HepG2 (cell line): ENCODE measurements around the gene AGAP3. TPM values are rescaled to one million over a fixed set of nuclear protein-coding genes. Genes with fewer than 3 reads are reported as not detected.

Source experiments
- ATAC-seq: fragments of 200-7000 bp; cut with Tn5 transposase; 3 replicates; pipeline ENCODE4 v1.9.1; 2020; ENCODE audit warnings: mild to moderate bottlenecking, moderate library complexity
- BruUV-seq: library from RNA; stranded (reverse); fragments of 400-500 nt; replicated peaks from 2 replicates; lab custom pipeline; 2021; lab: Mats Ljungman, UMichigan
- CTCF ChIA-PET: fragments of 300-600 bp; formaldehyde crosslinking; extraction: SDS; loops from one replicate; lab custom pipeline; 2021; ENCODE audit warnings: low total read pairs, inconsistent platforms, low intra/inter-chr PET ratio; lab: Yijun Ruan, JAX
- POLR2A ChIA-PET: fragments of 350-600 bp; sonication (Branson Sonifier 250); formaldehyde crosslinking; loops from one replicate; lab custom pipeline; 2020; ENCODE audit warnings: antibody characterized with exemption, inconsistent platforms; lab: Yijun Ruan, JAX
- DNase-seq: peaks from one replicate; pipeline ENCODE4 v3.0.0-alpha.2; 2015; ENCODE audit warnings: low spot score
- FAIRE-seq: peaks from 3 replicates; lab custom pipeline; 2011; peaks lifted over from hg19 to GRCh38; lab: Jason Lieb, UNC
- H2AFZ ChIP-seq: one replicate; pipeline ENCODE4 v1.6.1; 2011; ENCODE audit warnings: low read length, inconsistent platforms
- H3K27ac ChIP-seq: fragments of 300-600 bp; 3 replicates; pipeline ENCODE4 v1.8.0; 2011; ENCODE audit warnings: mixed run types, mild to moderate bottlenecking, mixed read lengths, low read length, inconsistent platforms; ENCODE audit not compliant: insufficient read depth; ENCODE audit errors: extremely low read length
- H3K27me3 ChIP-seq, 2 experiments: fragments of 200-600 bp in 1 of 2; 2 replicates in 1 of 2; 3 replicates in 1 of 2; pipeline versions ENCODE4 v1.6.0 to v1.8.0; 2011; ENCODE audit warnings: low read length in 2 of 2, mild to moderate bottlenecking in 2 of 2, moderate library complexity in 2 of 2, inconsistent platforms in 1 of 2; ENCODE audit not compliant: insufficient read depth in 2 of 2, control insufficient read depth in 1 of 2
- H3K36me3 ChIP-seq, 2 experiments: fragments of 200-600 bp in 1 of 2; replicated peaks in 1 of 2; 2 replicates in 1 of 2; 3 replicates in 1 of 2; pipeline versions ENCODE4 v1.5.1 to v1.8.0; 2011; ENCODE audit warnings: low read length in 2 of 2, inconsistent platforms in 1 of 2; ENCODE audit not compliant: insufficient read depth in 2 of 2, control insufficient read depth in 1 of 2
- H3K4me1 ChIP-seq: 2 replicates; pipeline ENCODE4 v1.5.1; 2012; ENCODE audit warnings: low read length, inconsistent platforms; ENCODE audit not compliant: insufficient read depth
- H3K4me2 ChIP-seq: 2 replicates; pipeline ENCODE4 v1.6.0; 2011; ENCODE audit warnings: low read depth, low read length, inconsistent platforms
- H3K4me3 ChIP-seq, 3 experiments: fragments of 200-600 bp in 1 of 3; sonication (generic), shearing (Covaris generic) in 1 of 3; replicated peaks in 1 of 3; 2 replicates each; pipeline ENCODE4 v1.5.1; 2011 to 2016; ENCODE audit warnings: low read length in 3 of 3, inconsistent platforms in 2 of 3, low read depth in 2 of 3, mild to moderate bottlenecking in 2 of 3, control low read depth in 1 of 3, mixed read lengths in 1 of 3; ENCODE audit not compliant: insufficient read depth in 1 of 3
- H3K79me2 ChIP-seq: one replicate; pipeline ENCODE4 v1.6.1; 2011; ENCODE audit warnings: low read length, inconsistent platforms; ENCODE audit not compliant: insufficient read depth
- H3K9ac ChIP-seq: 2 replicates; pipeline ENCODE4 v1.6.0; 2011; ENCODE audit warnings: mild to moderate bottlenecking, low read depth, low read length, inconsistent platforms; ENCODE audit not compliant: insufficient read depth
- H3K9me3 ChIP-seq: 2 replicates; pipeline ENCODE4 v1.5.1; 2012; ENCODE audit warnings: mild to moderate bottlenecking, low read length
- H4K20me1 ChIP-seq: 2 replicates; pipeline ENCODE4 v1.6.0; 2011; ENCODE audit warnings: inconsistent platforms, mild to moderate bottlenecking, low read length, moderate library complexity; ENCODE audit not compliant: insufficient read depth
- ATF6 ChIP-seq: sonication (generic); formaldehyde crosslinking; conservative IDR thresholded peaks from 2 replicates; pipeline ENCODE4 v1.4.0; 2020; ENCODE audit warnings: missing genetic modification reagents
- CENPX ChIP-seq: sonication (generic); formaldehyde crosslinking; IDR thresholded peaks from 2 replicates; pipeline ENCODE4 v1.9.0; 2021; ENCODE audit warnings: mild to moderate bottlenecking, missing genetic modification reagents, moderate library complexity
- DPF2 ChIP-seq: sonication (generic); formaldehyde crosslinking; IDR thresholded peaks from 2 replicates; pipeline ENCODE4 v1.4.0; 2020; ENCODE audit warnings: mild to moderate bottlenecking, low read depth, missing genetic modification reagents, borderline replicate concordance
- NFYB ChIP-seq: sonication (generic); formaldehyde crosslinking; IDR thresholded peaks from 2 replicates; pipeline ENCODE4 v1.4.0; 2020; ENCODE audit warnings: missing genetic modification reagents
- SCMH1 ChIP-seq: sonication (generic); formaldehyde crosslinking; IDR thresholded peaks from 2 replicates; pipeline ENCODE4 v1.9.0; 2021; ENCODE audit warnings: missing genetic modification reagents, mild to moderate bottlenecking, borderline replicate concordance
- SIX1 ChIP-seq: sonication (generic); formaldehyde crosslinking; IDR thresholded peaks from 2 replicates; pipeline ENCODE4 v1.4.0; 2020; ENCODE audit warnings: missing genetic modification reagents, borderline replicate concordance
- TRAFD1 ChIP-seq: sonication (generic); formaldehyde crosslinking; IDR thresholded peaks from 2 replicates; pipeline ENCODE4 v1.5.1; 2020; ENCODE audit warnings: missing genetic modification reagents, mild to moderate bottlenecking, borderline replicate concordance
- ZFP82 ChIP-seq: sonication (generic); formaldehyde crosslinking; IDR thresholded peaks from 2 replicates; pipeline ENCODE4 v1.5.1; 2020; ENCODE audit warnings: mild to moderate bottlenecking, missing genetic modification reagents, borderline replicate concordance
- ZNF724P ChIP-seq: sonication (generic); formaldehyde crosslinking; IDR thresholded peaks from 2 replicates; pipeline ENCODE4 v1.8.0; 2022; ENCODE audit warnings: missing genetic modification reagents, borderline replicate concordance
- WGBS: methylation state at CpG from one replicate; pipeline ENCODE4 v1.1.6; 2017; ENCODE audit warnings: low lambda C conversion rate; 5-methylcytosine and 5-hydroxymethylcytosine counted together
- in situ Hi-C: cut with HindIII; loops from 2 replicates; pipeline ENCODE4 v1.10.0; 2017; ENCODE audit warnings: low pct_unique_long_range_greater_than_20kb; ENCODE audit not compliant: extremely low pct_ligation_motif_present
- intact Hi-C: fragments of 100-400 bp; cut with micrococcal nuclease; formaldehyde crosslinking; loops from one replicate; pipeline ENCODE4 v1.10.0; 2022; ENCODE audit not compliant: unreplicated experiment
- polyA plus RNA-seq, 8 experiments: library from polyadenylated mRNA; depleted of rRNA in 3 of 8; stranded (reverse) in 7 of 8; unstranded in 1 of 8; fragments of >200 nt; fragmentation: Illumina TruSeq in 4 of 8; extraction: Trizol in 4 of 8; gene quantifications; 2 replicates each; pipeline versions ENCODE4 v1.2.1 to v1.2.3, GENCODE V29; 2011 to 2016; ENCODE audit warnings: low read depth in 4 of 8, missing spikeins in 1 of 8, mixed read lengths in 1 of 8; ENCODE audit not compliant: insufficient read depth in 1 of 8
- total RNA-seq, 5 experiments: library from RNA; depleted of rRNA; stranded (reverse); fragments of >200 nt; fragmentation: Illumina TruSeq; extraction: Trizol; gene quantifications; 2 replicates each; pipeline ENCODE4 v1.2.3, GENCODE V29; 2016; ENCODE audit warnings: low read depth in 1 of 5

The AGAP3 gene
- total and polyA plus RNA-seq, 2 of the 13 experiments (the other 11 are each of a cell fraction or from before 2014, with no cell fraction given): 31.3 to 61.4 TPM

GRCh38 chr7:151107882-151108281 is 21.6 kb downstream of the AGAP3 start:
- in situ Hi-C loops: no loop called here
- DNase-seq (no peak), FAIRE-seq (no peak), ATAC-seq (no peak)
- ChIA-PET POLR2A (interaction anchor here (1.3 kb wide), 1 partner anchor 45 kb away, joined by 3 read pairs; no protein-coding TSS in a partner anchor), CTCF (no interaction called here)
- no TSS peak for BruUV-seq
- no peak for TF ChIP-seq SIX1 (CRISPR knock-in tag)
- TF ChIP-seq ATF6 (CRISPR knock-in tag): no peak
- no peak for TF ChIP-seq TRAFD1 (CRISPR knock-in tag)
- TF ChIP-seq ZNF724P (CRISPR knock-in tag): no peak
- no peak for TF ChIP-seq NFYB (CRISPR knock-in tag)
- no peak for TF ChIP-seq DPF2 (CRISPR knock-in tag)
- no peak for TF ChIP-seq ZFP82
- TF ChIP-seq CENPX (CRISPR knock-in tag): no peak
- TF ChIP-seq SCMH1: no peak
- WGBS: 100% methylated on average over 5 of the region's 10 CpGs
- no peak overlapping the region for H3K4me2 ChIP-seq
- no peak overlapping the region for H3K9ac ChIP-seq
- intact Hi-C loops: no loop called here
- peaks cover 14% of the 10 kb centered on the region for H3K4me1 ChIP-seq
- H3K4me3 ChIP-seq: no peak overlapping the region
- H3K36me3 ChIP-seq: peaks cover 7 to 25% of the 10 kb centered on the region in 2 experiments; a peak in 3 of 5 replicates
- H3K27me3 ChIP-seq: no peaks in the 10 kb centered on the region
- peaks cover 35% of the 10 kb centered on the region for H4K20me1 ChIP-seq
- no peak overlapping the region for H2AFZ ChIP-seq
- no peaks in the 10 kb centered on the region for H3K9me3 ChIP-seq
- peaks cover 37% of the 10 kb centered on the region for H3K79me2 ChIP-seq
- no peak overlapping the region for H3K27ac ChIP-seq
